ENCODE results near the gene KLLN. TPM values are rescaled to one million over a fixed set of nuclear protein-coding genes. Genes with fewer than 3 reads are reported as not detected.
"Not testable (repeated sequence)": the region's sequence is repeated elsewhere in the genome, so short reads cannot be mapped to it uniquely, and the experiment has no call there.

The KLLN gene
- total RNA-seq, 1 donor from 2014 or later = 0.41 TPM

GRCh38 chr10:87861953-87862678 lies 1.2 kb downstream of the KLLN start:
- ATAC-seq (peak; percentile 91), DNase-seq (peak; percentile 99)
- no peak for TF ChIP-seq CTCF (IDR thresholded peaks at IDR 0.05)
- Histone ChIP-seq H3K4me1 (peaks cover 13% of the 10 kb centered on the region), H3K27ac (peak overlapping the region; percentile 94), H3K9me3 (no peaks in the 10 kb centered on the region), H3K36me3 (no peaks in the 10 kb centered on the region), H3K4me3 (peak overlapping the region; percentile 81), H3K27me3 (no peaks in the 10 kb centered on the region)
- intact Hi-C loops (cut with DNase I) = no loop called here

GRCh38 chr10:87861566-87861952 lies 1.8 kb downstream of the KLLN start:
- Histone ChIP-seq H3K27me3 (no peaks in the 10 kb centered on the region), H3K9me3 (no peaks in the 10 kb centered on the region), H3K36me3 (no peaks in the 10 kb centered on the region), H3K27ac (peak overlapping the region; percentile 94), H3K4me1 (peaks cover 13% of the 10 kb centered on the region), H3K4me3 (peak overlapping the region; percentile 81)
- intact Hi-C loops (cut with DNase I) = no loop called here
- ATAC-seq (peak; percentile 42), DNase-seq (peak; percentile 88)
- peak; percentile 17 for TF ChIP-seq CTCF (IDR thresholded peaks at IDR 0.05)

GRCh38 chr10:87860816-87861403 lies 2.4 kb downstream of the KLLN start:
- peak overlapping the region; percentile 81 for H3K4me3 ChIP-seq
- peak overlapping the region; percentile 94 for H3K27ac ChIP-seq
- H3K4me1 ChIP-seq = peaks cover 13% of the 10 kb centered on the region
- H3K9me3 ChIP-seq = no peaks in the 10 kb centered on the region
- no peaks in the 10 kb centered on the region for H3K36me3 ChIP-seq
- intact Hi-C loops (cut with DNase I) = no loop called here
- no peaks in the 10 kb centered on the region for H3K27me3 ChIP-seq
- DNase-seq (no peak), ATAC-seq (no peak)
- TF ChIP-seq CTCF (IDR thresholded peaks at IDR 0.05) = no peak

- TF ChIP-seq CTCF (IDR thresholded peaks at IDR 0.05) = peak; percentile 53
- peaks cover 13% of the 10 kb centered on the region for H3K4me1 ChIP-seq
- no peak overlapping the region for H3K4me3 ChIP-seq
- no peaks in the 10 kb centered on the region for H3K9me3 ChIP-seq
- DNase-seq (no peak), ATAC-seq (no peak)
- H3K27me3 ChIP-seq = no peaks in the 10 kb centered on the region
- intact Hi-C loops (cut with DNase I) = no loop called here
- no peaks in the 10 kb centered on the region for H3K36me3 ChIP-seq
- no peak overlapping the region for H3K27ac ChIP-seq
Measured at GRCh38 chr10:87860156-87860795, 3.1 kb downstream of the KLLN start.

- not testable (repeated sequence) for H3K36me3 ChIP-seq, ATAC-seq, H3K27me3 ChIP-seq, H3K9me3 ChIP-seq, H3K4me3 ChIP-seq, DNase-seq, H3K4me1 ChIP-seq, H3K27ac ChIP-seq
- intact Hi-C loops (cut with DNase I) = loop anchor here (10.0 kb wide), 2 partner anchors 539 to 699 kb away; no protein-coding TSS in a partner anchor
Measured at GRCh38 chr10:87855665-87856064, 7.7 kb downstream of the KLLN start.

- H3K27ac ChIP-seq, H3K4me3 ChIP-seq, H3K27me3 ChIP-seq, H3K36me3 ChIP-seq, H3K4me1 ChIP-seq, H3K9me3 ChIP-seq, DNase-seq, ATAC-seq: not testable (repeated sequence)
- intact Hi-C loops (cut with DNase I) = loop anchor here (10.0 kb wide), 2 partner anchors 540 to 700 kb away; no protein-coding TSS in a partner anchor
Measured at GRCh38 chr10:87855247-87855646, 8.1 kb downstream of the KLLN start.
